HUES48 (cell line): ENCODE data around the gene EML3.
"Not testable (repeated sequence)": the region's sequence is repeated elsewhere in the genome, so short reads cannot be mapped to it uniquely, and the experiment has no call there.

Experiments used
- H3K27ac ChIP-seq: one replicate; pipeline ENCODE4 v1.7.0; 2013; ENCODE audit warnings: low read depth, low read length, inconsistent platforms
- H3K27me3 ChIP-seq: 2 replicates; pipeline ENCODE4 v1.6.1; 2013; ENCODE audit warnings: mild to moderate bottlenecking, low read length; ENCODE audit not compliant: control insufficient read depth, insufficient read depth
- H3K36me3 ChIP-seq: 2 replicates; pipeline ENCODE4 v1.6.1; 2013; ENCODE audit warnings: low read length; ENCODE audit not compliant: control insufficient read depth, insufficient read depth
- H3K4me1 ChIP-seq: 2 replicates; pipeline ENCODE4 v1.6.1; 2013; ENCODE audit warnings: mild to moderate bottlenecking, low read length; ENCODE audit not compliant: control insufficient read depth, insufficient read depth
- H3K4me3 ChIP-seq: 2 replicates; pipeline ENCODE4 v1.5.1; 2013; ENCODE audit warnings: mild to moderate bottlenecking, low read depth, low read length
- H3K9ac ChIP-seq: 2 replicates; pipeline ENCODE4 v1.6.1; 2013; ENCODE audit warnings: mild to moderate bottlenecking, low read depth, low read length, moderate library complexity
- H3K9me3 ChIP-seq: 2 replicates; pipeline ENCODE4 v1.6.1; 2013; ENCODE audit warnings: low read length; ENCODE audit not compliant: control insufficient read depth, insufficient read depth

Gene EML3

DNA sequence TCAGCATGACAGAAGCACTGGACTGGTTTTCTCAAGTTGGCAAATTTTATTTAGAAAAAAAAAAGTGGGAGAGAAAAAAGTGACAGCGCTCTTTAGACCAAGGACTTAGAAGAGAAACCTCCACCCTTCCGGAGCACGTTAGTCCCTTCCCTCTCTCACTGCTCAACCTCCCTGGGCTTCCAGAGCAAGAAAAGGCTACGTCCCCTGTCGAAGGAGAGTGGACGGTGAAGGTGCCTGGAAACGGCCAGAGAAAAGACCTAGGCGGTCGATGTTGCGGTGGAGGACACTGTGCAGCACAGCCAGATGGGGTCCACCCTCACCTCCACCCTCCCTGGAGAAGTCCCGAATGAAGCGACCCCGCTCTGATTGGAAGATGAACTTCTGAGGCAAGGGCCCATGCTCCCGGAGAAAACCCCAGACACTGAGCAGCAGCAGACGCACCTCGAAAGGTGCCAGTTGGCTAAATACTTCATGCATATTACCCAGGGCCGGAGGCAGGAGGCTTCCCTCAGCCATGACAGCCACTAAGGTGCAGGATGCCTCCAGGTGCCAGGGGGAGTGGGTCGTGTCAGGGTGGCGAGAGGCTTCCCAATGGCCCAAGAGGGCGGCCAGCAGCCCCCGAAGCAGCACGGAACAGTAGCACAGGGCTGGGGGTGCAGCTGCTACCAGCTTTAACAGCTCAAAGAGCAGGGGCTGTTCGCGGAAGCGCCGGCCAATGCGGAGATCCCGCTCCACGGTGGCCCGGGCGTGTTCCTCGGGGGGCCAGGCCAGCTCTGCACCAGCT lies 34.4 kb upstream of the EML3 start:
- Histone ChIP-seq H3K9me3 (no peaks in the 10 kb centered on the region), H3K27ac (peak overlapping the region; percentile 52), H3K4me3 (peak overlapping the region; percentile 1; the same call in 1 of the 2 replicates), H3K4me1 (no peaks in the 10 kb centered on the region), H3K9ac (no peak overlapping the region), H3K27me3 (no peaks in the 10 kb centered on the region), H3K36me3 (peaks cover 44% of the 10 kb centered on the region)

DNA sequence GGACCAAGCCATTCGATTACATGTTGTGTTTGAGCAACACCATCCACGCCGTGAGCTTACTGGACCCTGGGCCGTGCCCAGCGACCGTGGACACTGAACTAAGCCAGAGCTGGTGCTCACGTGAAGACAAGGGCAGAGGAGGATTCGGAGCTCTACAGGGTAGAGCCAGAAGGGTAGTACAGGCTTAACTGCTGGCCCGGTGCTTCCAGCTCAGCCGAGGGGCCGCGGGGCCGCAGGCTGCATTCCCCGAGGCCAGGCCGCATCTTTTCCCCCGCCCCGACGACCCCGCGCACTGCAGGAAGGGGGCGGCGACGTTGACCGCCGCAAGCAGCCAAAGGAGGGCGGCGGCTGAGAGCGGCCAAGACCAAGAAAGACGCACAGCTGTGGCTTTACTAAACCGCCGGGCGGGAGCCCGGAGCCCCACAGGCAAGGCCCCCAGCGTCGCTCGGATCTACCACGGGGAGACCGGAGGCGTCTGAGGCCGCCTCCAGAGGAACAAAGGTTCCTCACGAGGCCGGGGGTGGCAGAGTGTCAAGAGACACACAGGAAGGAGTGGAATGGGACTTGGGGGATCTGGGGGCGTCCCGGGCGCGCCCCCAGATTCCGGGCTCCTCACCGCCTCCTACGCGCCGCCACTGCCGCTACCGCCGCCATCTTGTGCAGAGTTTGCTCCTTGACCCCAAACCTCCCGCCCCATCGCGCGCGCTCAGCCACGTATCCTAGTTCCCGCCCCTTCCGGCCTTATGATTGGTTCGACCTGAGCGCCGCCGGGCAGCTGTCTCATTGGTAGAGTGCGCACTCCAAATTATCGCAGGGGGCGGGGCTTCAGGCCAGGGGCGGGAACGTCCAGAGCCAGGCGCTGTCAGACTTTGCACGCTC lies 33.6 kb upstream of the EML3 start, which contains the start of gene GANAB:
Gene GANAB, minus strand, starts transcription at position 668 of the 879 bp plus-strand sequence. Its CDS starts 14 bp downstream, at position 654.
- H3K36me3 ChIP-seq: peaks cover 44% of the 10 kb centered on the region
- H3K27ac ChIP-seq: peak within 1 kb of the TSS; percentile 98
- H3K27me3 ChIP-seq: no peaks in the 10 kb centered on the region
- no peaks in the 10 kb centered on the region for H3K9me3 ChIP-seq
- H3K4me3 ChIP-seq: peak within 1 kb of the TSS; percentile 95
- no peaks in the 10 kb centered on the region for H3K4me1 ChIP-seq
- H3K9ac ChIP-seq: peak within 1 kb of the TSS; percentile 97

DNA sequence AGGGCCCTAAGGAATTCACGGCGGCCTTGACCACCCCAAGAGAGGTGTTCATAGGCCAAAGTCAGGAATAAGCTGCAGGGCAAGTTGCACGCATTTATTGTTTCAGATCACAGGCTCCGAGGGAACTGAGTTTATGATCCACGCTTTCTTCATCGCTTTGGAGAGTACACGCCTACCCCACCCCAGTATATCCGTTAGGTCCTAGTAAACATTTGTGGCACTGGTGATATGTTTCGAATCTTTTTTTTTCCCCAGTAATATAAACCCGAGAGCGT lies 33.0 kb upstream of the EML3 start:
- H3K9ac ChIP-seq: peak overlapping the region; percentile 97
- H3K9me3 ChIP-seq: no peaks in the 10 kb centered on the region
- H3K27me3 ChIP-seq: no peaks in the 10 kb centered on the region
- H3K36me3 ChIP-seq: peaks cover 44% of the 10 kb centered on the region
- peak overlapping the region; percentile 98 for H3K27ac ChIP-seq
- peak overlapping the region; percentile 95 for H3K4me3 ChIP-seq
- H3K4me1 ChIP-seq: no peaks in the 10 kb centered on the region

DNA sequence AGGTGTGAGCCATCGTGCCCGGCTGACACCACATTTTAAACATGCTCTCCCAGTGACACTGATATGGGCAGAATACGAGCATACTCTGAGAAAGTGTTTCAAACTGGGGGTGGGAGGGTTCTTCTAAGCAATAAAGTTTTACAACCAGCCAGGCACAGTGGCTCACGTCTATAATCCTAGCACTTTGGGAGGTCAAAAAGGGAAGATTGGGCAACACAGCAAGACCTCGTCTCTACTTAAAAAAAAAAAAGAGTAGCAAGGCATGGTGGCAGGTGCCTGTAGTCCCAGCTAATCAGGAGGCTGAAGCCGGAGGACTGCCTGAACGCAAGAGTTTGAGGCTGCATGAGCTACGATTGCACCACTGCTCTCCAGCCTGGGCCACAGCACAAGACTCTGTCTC lies 31.6 kb upstream of the EML3 start:
- peaks cover 42% of the 10 kb centered on the region for H3K36me3 ChIP-seq
- H3K9me3 ChIP-seq: no peaks in the 10 kb centered on the region
- no peak overlapping the region for H3K9ac ChIP-seq
- H3K27ac ChIP-seq: no peak overlapping the region
- H3K27me3 ChIP-seq: no peaks in the 10 kb centered on the region
- H3K4me1 ChIP-seq: no peaks in the 10 kb centered on the region
- H3K4me3 ChIP-seq: no peak overlapping the region

DNA sequence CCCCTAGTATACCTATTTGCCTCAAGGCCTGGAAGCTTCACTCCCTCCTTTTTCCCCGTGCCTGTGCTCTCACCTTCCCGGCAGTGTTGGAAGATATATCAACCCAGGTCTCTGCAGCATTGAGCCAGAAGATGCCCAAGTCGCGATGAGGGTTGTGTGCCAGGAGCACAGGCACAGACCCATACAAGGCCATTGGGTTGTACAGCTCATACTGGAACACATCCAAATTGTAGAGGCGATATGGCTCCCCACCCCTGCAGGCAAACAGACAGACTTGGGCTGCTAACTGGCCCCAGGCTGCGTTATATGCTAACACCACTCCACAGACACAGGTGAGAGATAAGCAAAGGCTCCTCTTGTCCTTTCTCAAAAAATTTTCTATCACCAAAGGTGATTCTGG lies 19.9 kb upstream of the EML3 start:
- no peak overlapping the region for H3K4me3 ChIP-seq
- H3K9me3 ChIP-seq: no peaks in the 10 kb centered on the region
- no peak overlapping the region for H3K27ac ChIP-seq
- H3K9ac ChIP-seq: no peak overlapping the region
- no peaks in the 10 kb centered on the region for H3K4me1 ChIP-seq
- no peaks in the 10 kb centered on the region for H3K27me3 ChIP-seq
- H3K36me3 ChIP-seq: peaks cover 94% of the 10 kb centered on the region

DNA sequence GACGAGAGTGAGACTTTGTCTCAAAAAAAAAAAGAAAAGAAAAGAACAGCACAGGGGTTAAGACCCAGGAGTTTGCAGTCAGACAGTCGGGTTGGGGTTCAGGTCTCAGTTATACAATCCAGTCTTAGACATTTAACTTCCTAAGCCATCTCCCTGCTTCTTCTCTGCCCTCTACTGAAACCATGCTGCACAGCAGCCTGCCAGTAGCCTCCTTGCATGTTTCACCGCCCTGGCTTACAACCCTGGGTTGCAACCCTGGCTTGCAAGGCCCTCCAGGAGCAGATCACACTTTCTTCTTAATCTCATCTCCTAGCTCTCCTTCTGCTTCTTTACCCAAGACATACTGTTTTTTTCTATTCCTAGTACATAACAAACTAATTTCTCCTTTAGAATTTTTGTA lies 15.1 kb upstream of the EML3 start:
- H3K4me3 ChIP-seq: no peak overlapping the region
- no peaks in the 10 kb centered on the region for H3K4me1 ChIP-seq
- no peak overlapping the region for H3K9ac ChIP-seq
- H3K27me3 ChIP-seq: no peaks in the 10 kb centered on the region
- H3K36me3 ChIP-seq: peaks cover 81% of the 10 kb centered on the region
- H3K27ac ChIP-seq: no peak overlapping the region
- H3K9me3 ChIP-seq: no peaks in the 10 kb centered on the region

DNA sequence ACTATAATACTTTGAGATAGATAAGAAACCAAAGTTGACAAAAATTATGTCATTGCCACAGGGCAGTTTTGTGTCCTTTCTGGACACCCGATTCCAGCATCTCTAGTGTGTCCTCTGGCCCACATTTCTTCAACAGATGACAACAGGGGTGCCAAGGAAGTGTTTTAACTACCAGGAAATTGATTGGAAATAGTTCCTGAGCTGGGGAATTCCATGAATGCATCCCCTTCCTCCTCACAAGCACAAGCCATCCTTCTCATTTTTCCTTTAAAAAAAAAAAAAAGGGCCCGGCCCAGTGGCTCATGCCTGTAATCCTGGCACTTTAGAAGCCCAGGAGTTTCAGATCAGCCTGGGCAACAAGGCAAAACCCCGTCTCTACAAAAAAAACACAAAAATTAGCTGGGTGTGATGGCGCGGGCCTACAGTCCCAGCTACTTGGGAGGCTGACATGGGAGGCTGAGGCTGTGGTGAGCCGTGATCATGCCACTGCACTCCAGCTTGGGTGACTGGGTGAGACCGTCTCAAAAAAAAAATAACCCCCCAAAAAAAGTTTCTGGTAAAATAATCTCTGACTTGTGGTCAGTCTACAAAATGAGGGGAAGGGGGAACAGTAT lies 10.0 kb upstream of the EML3 start:
- peak overlapping the region; percentile 87 for H3K4me3 ChIP-seq
- H3K9me3 ChIP-seq: no peaks in the 10 kb centered on the region
- peaks cover 32% of the 10 kb centered on the region for H3K36me3 ChIP-seq
- peaks cover 9% of the 10 kb centered on the region; the same call in 1 of the 2 replicates for H3K4me1 ChIP-seq
- H3K27ac ChIP-seq: peak overlapping the region; percentile 95
- no peaks in the 10 kb centered on the region for H3K27me3 ChIP-seq
- peak overlapping the region; percentile 23; the same call in 1 of the 2 replicates for H3K9ac ChIP-seq

DNA sequence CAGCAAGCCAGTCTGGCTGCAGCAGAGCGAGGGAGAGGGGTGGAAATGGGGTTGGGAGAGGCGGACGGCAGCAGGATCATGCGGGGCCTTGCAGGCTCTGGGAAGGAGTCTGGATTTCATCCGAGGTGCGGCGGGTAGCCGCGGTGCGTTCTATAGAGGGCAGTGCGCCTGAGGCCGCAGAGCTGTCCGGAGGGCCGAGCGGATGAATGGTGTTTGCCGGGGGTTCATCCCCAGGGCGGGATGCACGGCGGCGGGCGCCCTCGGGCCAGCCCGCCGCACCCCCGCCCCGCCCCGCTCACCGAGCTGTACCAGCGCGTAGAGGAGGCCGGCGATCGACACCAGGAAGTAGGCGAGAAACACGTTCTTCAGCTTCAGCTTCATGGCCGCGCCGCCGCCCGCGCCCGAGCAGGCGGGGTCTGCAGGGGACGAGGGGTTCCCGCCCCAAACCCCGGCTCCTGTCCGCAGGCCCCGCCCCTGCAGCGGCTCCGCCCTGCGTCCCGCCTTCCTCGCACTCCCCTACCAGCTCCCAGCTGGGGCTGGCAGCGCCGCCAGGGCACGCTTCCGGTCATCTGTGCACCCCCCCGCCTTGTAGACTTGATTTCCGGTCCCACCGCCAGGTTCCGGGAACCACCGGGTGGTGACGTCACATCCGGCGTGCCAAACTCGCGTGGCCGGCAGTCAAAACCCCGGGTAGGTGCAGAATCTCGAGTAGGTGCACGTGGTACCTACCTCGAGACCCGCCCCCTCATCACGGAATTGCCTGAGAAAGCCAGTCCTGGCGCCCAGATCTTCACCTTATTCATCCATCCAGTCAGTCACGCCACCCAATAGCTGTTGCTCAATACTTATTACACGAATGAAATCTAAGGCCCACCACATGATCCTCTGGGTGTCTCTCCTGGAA lies 9.2 kb upstream of the EML3 start, which contains the start of gene B3GAT3:
Gene B3GAT3, minus strand, starts transcription at position 420 of the 904 bp plus-strand sequence. Its CDS starts 39 bp downstream, at position 381.
- H3K4me1 ChIP-seq: peaks cover 9% of the 10 kb centered on the region; the same call in 1 of the 2 replicates
- H3K9me3 ChIP-seq: no peaks in the 10 kb centered on the region
- no peaks in the 10 kb centered on the region for H3K27me3 ChIP-seq
- peak within 1 kb of the TSS; percentile 95 for H3K27ac ChIP-seq
- peaks cover 29% of the 10 kb centered on the region for H3K36me3 ChIP-seq
- peak within 1 kb of the TSS; percentile 78 for H3K9ac ChIP-seq
- peak within 1 kb of the TSS; percentile 87 for H3K4me3 ChIP-seq

DNA sequence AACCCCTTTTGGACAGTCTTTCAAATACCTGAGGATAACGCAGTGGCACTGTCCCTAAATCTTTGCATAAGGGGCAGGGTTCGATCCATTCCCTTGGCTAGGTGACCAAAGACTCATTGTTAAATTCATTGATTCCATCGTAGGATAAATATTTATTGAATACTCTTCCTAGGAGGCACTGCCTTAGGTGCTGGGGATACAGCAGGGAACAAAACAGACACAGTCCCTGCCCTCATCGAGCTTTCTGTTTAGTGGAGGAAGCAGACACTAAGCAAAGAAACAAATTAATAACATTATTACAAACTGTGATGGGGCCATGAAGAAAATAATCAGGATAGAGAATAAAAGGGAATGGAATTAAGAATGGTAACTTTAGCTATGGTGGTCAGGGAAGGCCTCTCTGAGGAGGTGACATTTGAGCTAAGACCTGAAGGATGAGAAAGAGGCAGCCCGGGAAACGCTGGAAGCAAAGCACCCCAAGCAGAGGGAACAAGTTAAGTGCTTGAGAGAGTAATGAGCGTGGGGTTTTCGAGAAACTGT lies 8.5 kb upstream of the EML3 start:
- Histone ChIP-seq H3K4me1 (peaks cover 9% of the 10 kb centered on the region; the same call in 1 of the 2 replicates), H3K9ac (peak overlapping the region; percentile 78), H3K27ac (peak overlapping the region; percentile 95), H3K4me3 (peak overlapping the region; percentile 87), H3K9me3 (no peaks in the 10 kb centered on the region), H3K27me3 (no peaks in the 10 kb centered on the region), H3K36me3 (peaks cover 22% of the 10 kb centered on the region)

DNA sequence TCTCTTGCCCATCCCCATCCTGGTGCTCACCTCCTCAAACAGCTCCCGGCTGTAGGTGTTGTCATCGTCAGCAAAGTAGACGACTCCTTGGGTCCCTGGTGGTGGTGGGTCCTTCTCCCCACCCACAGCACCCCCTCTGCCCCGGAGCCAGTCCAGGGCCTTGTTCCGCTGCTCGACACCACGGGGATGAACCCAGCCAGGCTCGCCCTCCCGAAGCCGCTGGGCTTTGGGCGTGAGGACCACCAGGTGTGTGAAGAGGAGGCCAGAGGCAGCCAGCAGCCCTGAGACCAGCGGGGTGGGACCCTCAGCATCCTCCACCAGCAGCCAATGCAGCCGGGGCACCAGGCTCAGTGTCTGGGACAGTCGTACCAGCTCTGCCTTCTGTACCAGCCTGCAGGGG lies 4.4 kb upstream of the EML3 start:
- not testable (repeated sequence) for H3K9ac ChIP-seq, H3K4me1 ChIP-seq, H3K27ac ChIP-seq, H3K36me3 ChIP-seq, H3K9me3 ChIP-seq, H3K27me3 ChIP-seq, H3K4me3 ChIP-seq
